ENCODE data around the gene UBP1.
"Not testable (repeated sequence)": the region's sequence is repeated elsewhere in the genome, so short reads cannot be mapped to it uniquely, and the experiment has no call there.

The UBP1 gene

DNA sequence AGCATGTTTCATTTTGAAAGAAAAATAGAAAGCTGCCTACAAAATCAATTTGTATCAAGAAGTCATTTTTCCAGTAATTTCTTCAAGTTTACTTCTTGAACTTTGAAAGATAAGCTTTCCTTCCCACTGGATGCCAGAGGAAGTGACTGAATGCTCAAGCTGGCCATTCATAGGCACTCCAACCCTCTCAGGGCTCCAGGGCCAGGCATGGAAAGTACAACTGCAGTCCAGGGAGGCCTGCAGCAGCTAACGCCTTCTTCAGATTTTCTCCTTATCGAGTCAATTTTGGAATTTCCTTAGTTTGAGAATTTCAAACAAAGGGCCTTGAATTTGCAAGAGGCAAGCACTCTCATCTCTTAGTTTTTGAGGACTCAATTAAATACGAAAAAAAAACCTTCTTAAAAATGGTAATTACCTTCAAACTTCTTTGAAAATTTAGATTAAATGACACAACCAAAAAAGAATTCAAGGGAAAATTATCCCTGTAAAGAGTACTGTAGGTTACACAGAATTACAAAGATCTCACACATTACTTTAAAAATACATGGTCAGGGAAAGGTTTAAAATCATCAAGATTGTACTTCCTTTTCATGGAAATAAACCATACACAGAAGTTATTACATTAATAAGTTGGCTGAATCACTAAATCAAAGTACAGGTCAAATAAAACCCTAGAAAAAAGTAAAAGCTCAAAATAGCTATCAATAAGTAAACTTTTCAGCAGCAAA, 2.5 kb downstream of the UBP1 start:
- DNase-seq: no peak

DNA sequence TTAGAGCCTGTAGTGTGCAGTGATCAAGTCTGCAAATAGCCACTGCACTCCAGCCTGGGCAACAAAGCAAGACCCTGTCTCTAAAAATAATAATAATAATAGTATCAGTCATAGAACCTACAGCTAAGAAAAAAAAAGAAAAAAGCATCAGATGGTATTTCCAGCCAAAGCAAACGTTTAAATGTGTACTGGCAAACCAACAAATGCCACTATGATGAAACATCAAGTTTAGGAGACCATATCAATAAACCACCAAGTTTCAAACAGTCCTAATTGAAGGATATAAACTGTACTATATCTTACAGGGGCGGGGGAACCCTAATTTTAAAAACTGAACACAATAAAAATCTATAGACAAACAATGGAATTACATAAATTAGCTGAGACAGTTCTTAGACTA, 6.4 kb downstream of the UBP1 start:
- DNase-seq: no peak

DNA sequence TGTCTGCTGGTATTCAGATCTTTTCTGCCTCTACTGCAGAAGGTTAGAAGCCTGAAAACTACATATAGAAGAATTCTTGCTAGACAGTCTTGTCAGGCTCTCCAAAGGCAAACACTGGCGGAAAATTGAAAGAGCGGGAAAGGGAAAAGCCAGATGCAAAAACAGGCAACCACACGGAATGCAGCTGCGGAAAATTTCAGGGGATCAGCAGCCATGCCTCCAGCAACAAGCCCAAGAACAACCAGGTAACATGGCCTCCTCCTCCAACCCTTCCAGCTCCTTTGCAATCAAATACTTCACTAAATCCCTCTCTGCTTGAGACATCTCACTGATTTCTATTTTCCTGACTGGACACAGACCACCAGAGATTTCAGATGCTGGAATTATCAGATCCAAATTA, 9.6 kb downstream of the UBP1 start:
- no peak for DNase-seq

DNA sequence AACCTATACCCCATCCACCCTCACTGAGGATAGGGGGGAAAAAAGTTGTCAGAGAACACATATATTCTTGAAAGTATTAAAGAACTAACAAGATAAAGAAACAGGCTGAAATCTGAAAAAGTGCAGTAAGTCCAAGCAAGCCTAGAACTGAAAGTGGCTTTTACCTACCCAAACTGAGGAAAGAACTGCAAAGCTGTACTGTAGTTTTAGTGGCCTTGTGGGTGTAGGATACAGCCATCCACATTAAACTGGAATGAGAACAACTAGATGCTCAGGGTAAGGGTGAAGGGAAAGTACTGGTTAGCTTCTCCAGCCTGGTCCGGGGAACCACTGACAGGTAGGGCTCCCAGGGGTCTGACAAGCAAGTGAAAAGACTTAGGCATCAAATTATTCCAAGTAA, 10.1 kb downstream of the UBP1 start:
- no peak for DNase-seq

DNA sequence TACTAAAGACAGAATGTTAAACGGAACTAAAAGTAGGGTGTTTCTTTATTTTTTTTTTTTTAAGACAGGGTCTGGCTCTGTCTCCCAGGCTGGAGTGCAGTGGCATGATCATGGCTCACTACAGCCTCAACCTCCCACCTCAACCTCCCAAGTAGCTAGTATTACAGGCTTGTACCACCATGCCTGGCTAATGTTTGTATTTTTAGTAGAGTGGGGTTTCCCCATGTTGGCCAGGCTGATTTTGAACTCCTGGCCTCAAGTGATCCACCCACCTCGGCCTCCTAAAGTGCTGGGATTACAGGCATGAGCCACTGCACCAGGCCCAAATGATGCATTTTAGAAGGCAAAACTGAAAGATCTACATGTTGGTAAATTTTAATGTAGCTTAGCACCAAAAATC, 10.9 kb downstream of the UBP1 start:
- not testable (repeated sequence) for DNase-seq

DNA sequence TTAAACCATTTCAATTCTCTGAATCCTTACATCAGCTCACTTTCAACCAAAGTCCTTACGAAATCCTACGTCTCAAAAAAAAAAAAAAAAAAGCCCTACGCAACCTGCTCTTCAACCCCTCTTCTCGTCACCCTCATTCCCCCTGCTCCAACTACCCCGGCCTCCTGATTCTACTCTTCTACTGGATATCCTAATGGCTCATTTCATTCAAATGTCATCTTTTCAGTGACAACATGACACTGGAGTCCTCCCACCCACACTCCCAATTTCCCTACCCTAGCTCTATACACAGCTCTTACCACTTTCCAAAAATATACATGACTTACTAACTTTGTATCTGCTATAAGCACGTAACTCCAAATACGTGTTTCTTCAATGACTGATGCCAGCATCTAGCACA, 11.5 kb downstream of the UBP1 start:
- no peak for DNase-seq

DNA sequence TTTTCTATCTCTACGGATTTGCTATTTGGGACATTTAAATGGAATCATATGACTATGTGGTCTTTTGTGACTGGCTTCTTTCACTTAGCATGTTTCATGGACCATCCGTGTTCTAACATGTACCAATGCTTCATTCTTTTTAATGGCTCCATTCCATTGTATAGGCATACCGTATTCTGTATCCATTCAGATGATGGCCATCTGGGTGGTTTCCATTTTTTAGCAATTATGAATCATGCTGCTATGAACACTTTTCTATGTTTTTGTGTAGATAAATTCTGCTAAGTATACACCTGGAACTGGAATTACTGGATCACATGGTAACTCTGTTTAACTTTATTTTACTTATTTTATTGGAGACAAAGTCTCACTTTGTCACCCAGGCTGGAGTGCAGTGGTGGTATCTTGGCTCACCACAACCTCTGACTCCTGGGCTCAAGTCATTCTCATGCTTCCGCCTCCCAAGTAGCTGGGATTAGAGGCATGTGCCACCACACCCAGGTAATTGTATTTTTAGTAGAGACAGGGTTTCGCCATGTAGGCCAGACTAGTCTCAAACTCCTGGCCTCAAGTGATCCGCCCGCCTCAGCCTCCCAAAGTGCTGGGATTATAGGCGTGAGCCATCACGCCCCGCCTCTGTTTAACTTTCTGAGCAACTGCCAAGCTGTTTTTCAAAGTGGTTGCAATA, 13.4 kb downstream of the UBP1 start:
- no peak for DNase-seq

DNA sequence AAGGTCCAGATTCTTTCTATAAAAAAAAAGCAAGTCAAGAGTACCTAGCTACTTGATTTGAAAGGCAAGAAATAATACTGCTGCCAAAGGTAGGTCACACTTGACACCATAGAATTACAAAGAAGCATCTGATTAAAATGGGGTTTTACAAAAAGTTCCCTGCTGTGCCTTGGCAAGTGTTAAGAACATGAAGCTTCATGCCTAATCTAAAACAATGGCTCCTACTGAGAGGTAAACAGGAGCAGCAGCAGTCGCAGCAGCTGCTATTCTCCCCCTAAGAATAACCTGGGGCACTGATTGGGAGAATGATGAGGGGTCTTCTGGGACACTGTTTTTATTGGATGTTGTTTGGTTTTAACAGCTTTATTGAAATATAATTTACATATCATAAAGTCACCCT, 14.1 kb downstream of the UBP1 start:
- no peak for DNase-seq

DNA sequence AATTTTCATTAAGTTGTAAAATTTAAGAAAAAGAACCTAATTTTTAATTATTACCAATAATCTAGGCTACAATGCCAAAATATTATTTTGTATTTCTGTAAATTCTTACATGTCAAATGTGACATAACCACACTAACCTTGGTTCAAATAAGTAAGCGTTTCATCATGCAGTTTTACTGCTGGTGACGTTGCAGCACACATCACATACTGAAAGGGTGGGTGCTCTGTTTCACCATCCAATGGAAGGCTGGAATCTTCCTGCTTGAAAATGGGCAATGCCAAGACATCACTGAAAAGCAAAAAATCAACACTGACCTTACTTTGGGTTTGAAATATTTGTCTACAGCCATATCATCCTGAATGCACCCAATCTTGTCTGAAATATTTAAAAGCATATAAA, 14.8 kb downstream of the UBP1 start:
- DNase-seq: no peak

DNA sequence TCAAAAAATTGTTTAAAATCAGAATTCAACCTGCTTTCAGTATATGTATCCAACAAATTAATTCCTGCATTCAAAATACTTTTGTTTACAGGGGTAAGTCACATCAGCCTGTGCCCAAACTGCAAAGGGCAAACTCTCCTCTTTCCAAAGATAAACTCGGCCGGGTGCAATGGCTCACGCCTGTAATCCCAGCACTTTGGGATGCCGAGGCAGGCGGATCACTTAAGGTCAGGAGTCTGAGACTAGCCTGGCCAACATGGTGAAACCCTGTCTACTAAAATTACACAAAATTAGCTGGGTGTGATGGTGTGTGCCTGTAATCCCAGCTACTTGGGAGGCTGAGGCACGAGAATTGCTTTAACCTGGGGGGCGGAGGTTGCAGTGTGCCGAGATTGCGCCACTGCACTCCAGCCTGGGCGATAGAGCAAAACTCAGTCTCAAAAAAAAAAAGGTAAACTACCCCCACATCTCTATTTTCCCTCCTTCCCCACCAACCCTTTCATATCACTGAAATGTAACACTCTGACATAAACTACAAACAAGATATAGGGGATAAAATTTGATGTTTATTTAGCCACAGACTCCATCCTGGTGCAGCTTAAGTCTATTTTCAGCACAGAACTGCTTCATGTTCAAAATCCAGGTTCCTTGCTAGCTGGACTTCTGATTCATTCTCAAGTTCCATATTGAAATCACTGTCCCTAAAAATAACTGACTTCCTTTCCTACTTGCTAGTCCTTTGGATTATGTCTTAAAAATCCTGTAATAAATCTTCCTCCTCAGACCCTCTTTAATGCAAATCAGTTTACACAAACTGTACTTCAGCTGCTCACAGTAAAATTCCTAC, 15.4 kb downstream of the UBP1 start:
- DNase-seq: no peak

DNA sequence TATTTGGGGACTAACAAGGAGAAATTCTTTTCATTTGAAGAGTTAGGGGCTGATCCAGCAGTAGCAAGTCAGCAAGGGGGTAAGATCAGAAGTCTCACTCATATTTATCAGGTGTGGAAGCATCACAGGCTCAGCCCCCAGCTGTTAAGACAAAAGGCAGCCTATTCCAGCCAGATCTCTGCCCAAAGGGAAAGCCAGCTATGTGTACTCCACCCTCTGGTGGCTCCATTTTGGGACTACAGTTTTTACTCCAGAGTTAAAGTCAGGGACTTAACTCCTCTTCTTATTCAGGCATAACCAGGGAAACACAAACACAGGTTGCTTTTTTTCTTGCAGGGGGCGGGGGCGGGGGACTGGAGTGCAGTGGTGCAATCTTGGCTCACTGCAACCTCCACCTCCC, 19.2 kb downstream of the UBP1 start:
- no peak for DNase-seq

DNA sequence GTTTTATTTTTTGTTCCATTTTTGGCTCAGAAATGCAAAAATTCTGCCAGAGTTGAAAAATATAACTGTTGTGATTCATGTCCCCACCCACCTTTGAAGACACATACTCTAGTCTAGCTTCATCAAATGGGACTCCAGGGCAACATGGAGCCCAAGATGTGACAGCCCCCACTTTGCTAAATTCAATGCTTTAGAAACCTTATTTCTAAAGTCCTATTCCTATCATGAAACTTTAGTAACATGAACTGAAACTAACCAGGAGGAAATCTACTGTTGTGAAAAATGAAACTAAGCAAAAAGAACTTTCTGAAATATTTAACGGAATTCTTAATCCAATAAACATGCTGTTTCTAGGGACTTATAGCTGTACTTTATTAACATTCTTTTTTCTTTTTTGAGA, 20.3 kb downstream of the UBP1 start:
- no peak for DNase-seq

DNA sequence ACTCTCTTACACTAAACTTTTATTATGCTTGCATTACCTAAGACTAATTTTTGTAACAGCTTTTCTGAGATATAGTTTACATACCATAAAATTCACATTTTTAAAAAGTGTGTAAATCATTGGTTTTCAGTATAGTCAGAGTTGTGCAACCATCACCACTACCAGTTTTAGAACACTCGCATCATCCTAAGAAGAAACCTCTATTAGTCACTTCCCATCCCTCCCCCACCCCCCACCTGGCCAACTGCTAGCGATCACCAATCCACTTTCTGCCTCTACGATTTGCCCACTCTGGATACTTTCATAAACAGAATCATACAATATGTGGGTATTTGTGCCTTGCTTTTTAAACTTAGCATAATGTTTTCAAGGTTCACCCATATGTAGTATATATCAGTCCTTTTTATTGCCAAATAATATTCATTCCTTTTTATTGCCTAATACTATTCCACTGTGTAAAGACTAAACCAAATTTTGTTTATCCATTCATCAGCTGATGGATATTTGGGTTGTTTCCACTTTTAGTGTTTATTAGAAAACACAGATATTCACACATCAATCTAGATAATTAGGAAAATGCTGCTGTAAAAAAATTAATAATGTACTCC, 23.0 kb downstream of the UBP1 start:
- DNase-seq: no peak

DNA sequence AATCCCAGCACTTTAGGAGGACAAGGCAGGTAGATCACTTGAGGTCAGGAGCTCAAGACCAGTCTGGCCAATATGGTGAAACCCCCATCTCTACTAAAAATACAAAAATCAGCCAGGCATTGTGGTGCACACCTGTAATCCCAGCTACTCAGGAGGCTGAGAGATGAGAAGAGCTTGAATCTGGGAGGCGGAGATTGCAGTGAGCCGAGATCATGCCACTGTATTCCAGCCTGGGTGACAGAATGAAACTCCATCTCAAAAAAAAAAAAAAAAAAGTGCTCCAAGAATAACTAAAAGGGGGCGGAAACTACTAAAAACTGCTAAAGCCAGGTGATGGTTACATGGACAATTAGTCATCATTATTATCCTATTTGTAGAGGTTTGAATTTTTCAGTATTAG, 29.4 kb downstream of the UBP1 start:
- not testable (repeated sequence) for DNase-seq

DNA sequence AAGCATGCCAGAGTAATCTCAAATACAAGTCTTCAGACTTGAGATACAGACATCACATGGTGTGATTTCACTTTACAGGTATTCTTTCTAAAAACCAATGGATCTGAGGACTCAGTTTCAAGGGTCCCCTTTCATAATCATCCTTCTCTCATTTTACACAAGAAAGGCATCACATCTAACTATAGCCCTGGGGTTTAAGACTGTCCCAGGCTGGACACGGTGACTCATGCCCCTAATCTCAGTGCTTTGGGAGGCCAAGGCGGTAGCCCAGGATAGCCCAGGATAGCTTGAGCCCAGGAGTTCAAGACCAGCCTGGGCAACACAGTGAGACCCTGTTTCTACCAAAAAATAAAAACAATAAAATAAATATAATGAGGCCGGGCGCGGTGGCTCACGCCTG, 36.4 kb downstream of the UBP1 start:
- no peak for DNase-seq

DNA sequence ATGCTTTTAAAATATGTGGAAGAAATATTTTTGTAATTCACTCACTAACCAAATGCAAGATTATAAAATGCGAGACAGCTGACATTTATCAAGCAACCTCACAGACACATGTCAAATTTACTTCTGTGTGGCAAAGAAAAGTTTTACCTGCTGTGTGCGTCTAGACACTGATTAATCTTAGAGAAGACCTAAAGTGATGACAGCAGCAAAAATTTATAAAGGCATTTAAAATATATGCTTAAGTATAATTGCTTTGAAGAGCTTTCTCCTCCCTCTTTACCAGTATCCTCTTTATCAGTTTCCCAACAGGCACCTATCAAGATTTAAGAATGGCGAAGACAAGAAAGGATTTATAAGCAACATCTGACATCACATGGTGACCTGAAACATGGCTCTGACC, 37.3 kb downstream of the UBP1 start:
- no peak for DNase-seq

DNA sequence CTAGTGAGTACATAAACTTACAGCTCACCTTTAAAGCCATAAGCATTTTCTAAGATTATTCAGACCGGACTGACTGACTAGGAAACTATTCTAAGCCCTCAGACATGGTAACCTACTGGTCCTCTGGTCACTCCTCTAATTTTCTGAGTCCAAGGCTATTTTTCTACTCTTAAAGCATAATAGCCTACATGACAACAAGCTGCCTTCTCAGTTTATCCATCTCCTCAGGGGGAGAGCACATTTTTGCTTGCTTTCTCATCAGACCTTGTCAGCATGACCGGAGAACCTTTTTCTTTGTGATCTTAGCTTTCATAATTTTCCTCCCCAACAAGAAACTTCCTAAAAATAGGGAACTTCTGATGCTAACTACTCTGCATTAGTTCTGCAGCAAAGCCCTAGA, 38.4 kb downstream of the UBP1 start:
- DNase-seq: no peak

DNA sequence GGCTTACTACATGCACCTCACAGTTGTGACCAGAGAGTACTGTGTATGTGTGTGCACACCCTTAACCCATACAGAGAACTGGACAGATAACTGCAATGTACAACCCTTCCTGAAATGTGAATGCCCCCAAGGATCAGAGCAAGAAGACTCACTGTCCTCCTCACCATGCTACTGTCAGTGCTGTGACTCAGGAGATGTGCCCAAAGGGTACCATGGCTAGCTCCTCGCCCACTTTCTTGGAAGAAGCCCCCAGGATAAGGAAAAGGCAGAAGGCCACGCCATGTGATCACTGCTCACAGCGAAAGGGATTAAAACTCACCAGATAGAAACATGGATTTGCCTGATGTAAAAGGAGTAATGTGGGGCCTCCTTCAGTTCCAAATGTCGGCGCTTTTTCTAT, 41.8 kb downstream of the UBP1 start:
- no peak for DNase-seq

DNA sequence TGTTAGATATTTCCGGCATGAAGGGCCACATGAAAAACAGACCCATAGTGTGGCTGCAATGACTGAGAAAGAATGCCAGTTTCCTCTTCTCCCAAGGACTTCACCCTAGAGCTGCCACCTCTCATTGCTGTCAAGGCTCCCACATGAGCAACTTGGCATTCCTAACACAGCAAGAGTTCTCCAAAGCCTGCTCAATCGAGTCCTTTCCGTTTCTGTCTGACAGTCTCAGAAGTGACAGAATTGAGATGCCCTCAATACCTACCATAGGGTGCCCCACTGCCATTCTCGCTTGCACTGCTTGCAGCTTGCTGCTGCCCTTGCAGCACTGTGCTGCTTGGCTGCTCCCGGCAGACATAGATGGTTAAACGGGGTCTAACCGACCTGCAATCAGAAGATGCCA, 44.3 kb downstream of the UBP1 start:
- DNase-seq: peak in 1 of 51 donors; percentile 5

DNA sequence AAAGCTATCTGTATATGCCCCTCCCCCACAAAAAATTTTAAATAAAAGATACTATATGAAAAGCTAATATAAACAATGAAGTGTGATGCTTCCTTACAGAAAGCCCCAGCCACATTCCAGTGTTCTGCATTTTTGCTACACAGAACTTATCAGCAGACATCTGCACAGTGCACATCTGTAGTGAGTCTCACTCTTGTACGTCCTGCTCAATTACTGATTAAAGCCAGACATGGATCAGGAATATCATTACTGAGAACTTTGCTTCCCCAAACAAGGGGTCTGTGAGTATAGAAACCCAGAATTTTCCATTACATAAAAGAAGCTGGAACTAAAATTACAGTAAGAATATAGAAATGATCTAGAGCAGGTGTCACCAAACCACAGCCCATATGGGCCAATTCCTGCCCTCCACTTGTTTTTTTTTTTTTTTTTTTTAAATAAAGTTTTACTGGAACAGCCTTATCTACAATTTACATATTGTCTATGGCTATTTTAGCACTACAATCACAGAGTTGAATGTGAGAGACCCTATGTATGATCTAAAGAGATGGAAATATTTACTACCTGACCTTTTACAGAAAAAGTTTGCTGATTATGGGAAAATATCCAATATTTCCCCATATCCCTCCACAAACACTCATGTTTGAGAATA, 45.7 kb downstream of the UBP1 start:
- no peak for DNase-seq

DNA sequence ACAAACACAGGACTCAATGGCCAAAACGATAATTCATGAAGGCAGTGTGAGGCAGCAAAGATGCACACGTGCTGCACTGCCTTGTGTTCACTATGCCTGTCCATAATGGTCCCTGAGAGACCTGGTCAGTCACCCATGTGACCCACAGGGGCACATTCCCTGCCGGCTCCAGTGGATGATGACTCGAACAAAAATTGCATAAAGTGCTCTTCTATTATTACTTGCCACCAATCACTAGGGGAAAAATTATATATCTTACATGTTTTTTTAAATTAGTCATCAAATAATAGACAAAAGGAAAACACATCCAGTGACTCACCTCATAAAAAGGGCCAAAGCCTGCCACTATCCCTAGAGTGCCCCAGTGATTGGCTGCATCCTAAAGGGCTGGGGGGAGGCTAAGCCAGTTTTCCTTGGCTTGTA, 47.5 kb downstream of the UBP1 start:
- DNase-seq: no peak

DNA sequence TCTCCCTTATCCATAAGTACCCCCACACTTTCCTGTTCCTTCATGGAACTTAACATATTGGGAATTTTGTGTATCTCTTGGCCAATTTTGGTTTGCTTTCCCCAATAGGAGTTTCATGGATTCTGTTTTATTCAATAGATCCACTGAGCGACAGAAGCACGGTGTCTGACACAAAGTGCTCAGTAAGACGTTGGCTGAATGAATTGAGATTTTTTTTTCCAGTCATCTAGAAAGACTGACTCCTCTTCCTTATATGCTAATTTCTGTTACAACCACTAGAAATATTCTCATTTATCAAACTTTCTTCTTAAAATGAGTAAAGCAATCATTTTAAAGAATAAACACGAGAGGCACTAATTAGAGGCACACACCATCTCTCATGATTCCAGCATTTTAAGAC, 48.1 kb downstream of the UBP1 start:
- no peak for DNase-seq

Data from hypothalamus (tissue), 51 donors.